GM12878 (cell line): ENCODE data around the gene RBBP5. TPM values are rescaled to one million over a fixed set of nuclear protein-coding genes. Genes with fewer than 3 reads are reported as not detected.

Experiments used
- ATAC-seq: fragments of 200-7000 bp; cut with Tn5 transposase; 3 replicates; pipeline ENCODE4 v1.9.1; 2020; ENCODE audit warnings: mild to moderate bottlenecking, moderate library complexity
- BruUV-seq: library from RNA; stranded (reverse); fragments of 400-500 nt; replicated peaks from 2 replicates; lab custom pipeline; 2021; lab: Mats Ljungman, UMichigan
- CTCF ChIA-PET: fragments of 300-600 bp; sonication (Branson Sonifier 250); formaldehyde crosslinking; extraction: SDS; loops from one replicate; lab custom pipeline; 2021; ENCODE audit warnings: inconsistent platforms; lab: Yijun Ruan, JAX
- POLR2A ChIA-PET: fragments of 350-600 bp; formaldehyde crosslinking; extraction: SDS; loops from one replicate; lab custom pipeline; 2021; ENCODE audit warnings: inconsistent platforms; lab: Charles Lee
- RAD21 ChIA-PET: fragments of 300-600 bp; sonication (Branson Sonifier 250); formaldehyde crosslinking; loops from one replicate; lab custom pipeline; 2023; ENCODE audit warnings: antibody characterized with exemption; ENCODE audit not compliant: unreplicated experiment; lab: Charles Lee
- SMC1A ChIA-PET: fragments of 300-600 bp; sonication (Branson Sonifier 250); formaldehyde crosslinking; loops from one replicate; lab custom pipeline; 2023; ENCODE audit not compliant: unreplicated experiment, uncharacterized antibody; lab: Charles Lee
- DNase-seq: peaks from one replicate; pipeline ENCODE4 v3.0.0-alpha.2; 2011; ENCODE audit warnings: low read depth, low spot score
- FAIRE-seq: peaks from 3 replicates; lab custom pipeline; 2011; peaks lifted over from hg19 to GRCh38; lab: Jason Lieb, UNC
- H2AFZ ChIP-seq: 2 replicates; pipeline ENCODE4 v1.6.0; 2011; ENCODE audit warnings: low read depth, low read length, control low read depth; ENCODE audit not compliant: control insufficient read depth
- H3K27ac ChIP-seq: 2 replicates; pipeline ENCODE4 v1.5.1; 2011; ENCODE audit warnings: control low read depth; ENCODE audit not compliant: control insufficient read depth, insufficient read depth
- H3K27me3 ChIP-seq, 2 experiments: replicated peaks in 1 of 2; 2 replicates each; pipeline versions ENCODE4 v1.6.0 to v1.6.1; 2011; ENCODE audit warnings: low read length in 1 of 2; ENCODE audit not compliant: control insufficient read depth in 2 of 2, insufficient read depth in 2 of 2
- H3K36me3 ChIP-seq, 2 experiments: 2 replicates each; pipeline ENCODE4 v1.5.1; 2011; ENCODE audit warnings: low read length in 1 of 2; ENCODE audit not compliant: control insufficient read depth in 2 of 2, insufficient read depth in 2 of 2
- H3K4me1 ChIP-seq: 2 replicates; pipeline ENCODE4 v1.6.1; 2011; ENCODE audit warnings: mild to moderate bottlenecking, low read length, moderate library complexity, mixed read lengths; ENCODE audit not compliant: control insufficient read depth, insufficient read depth
- H3K4me2 ChIP-seq: 2 replicates; pipeline ENCODE4 v1.6.0; 2011; ENCODE audit warnings: control low read depth; ENCODE audit not compliant: control insufficient read depth, insufficient read depth
- H3K4me3 ChIP-seq: fragments of 200-600 bp; sonication (generic); 2 replicates; pipeline ENCODE4 v1.5.1; 2016
- H3K79me2 ChIP-seq: 2 replicates; pipeline ENCODE4 v1.6.0; 2011; ENCODE audit warnings: low read length; ENCODE audit not compliant: control insufficient read depth, insufficient read depth
- H3K9ac ChIP-seq: 2 replicates; pipeline ENCODE4 v1.8.0; 2011; ENCODE audit warnings: low read length, control low read depth, mixed read lengths; ENCODE audit not compliant: control insufficient read depth, insufficient read depth
- H3K9me3 ChIP-seq: replicated peaks from 3 replicates; pipeline ENCODE4 v1.5.1; 2011; ENCODE audit warnings: mild to moderate bottlenecking, low read length; ENCODE audit not compliant: control insufficient read depth, insufficient read depth
- H4K20me1 ChIP-seq: 2 replicates; pipeline ENCODE4 v1.6.0; 2011; ENCODE audit not compliant: control insufficient read depth, insufficient read depth
- BCL11A ChIP-seq: IDR thresholded peaks from 2 replicates; pipeline ENCODE4 v1.6.1; 2011; ENCODE audit warnings: low read depth, low read length
- CBX5 ChIP-seq: sonication (generic); IDR thresholded peaks from 2 replicates; pipeline ENCODE4 v1.6.1; 2016; ENCODE audit warnings: low read depth, moderate library complexity, mild to moderate bottlenecking, inconsistent platforms
- CEBPZ ChIP-seq: fragments of 150-350 bp; IDR thresholded peaks from 2 replicates; pipeline ENCODE4 v1.6.1; 2016; ENCODE audit warnings: low read depth, low read length
- DPF2 ChIP-seq: fragments of 450-650 bp; IDR thresholded peaks from 2 replicates; pipeline ENCODE4 v1.6.1; 2017; ENCODE audit warnings: mild to moderate bottlenecking
- FOXK2 ChIP-seq: fragments of 450-650 bp; IDR thresholded peaks from 2 replicates; pipeline ENCODE4 v1.6.1; 2017; ENCODE audit warnings: mild to moderate bottlenecking, moderate library complexity
- IKZF1 ChIP-seq: fragments of 450-650 bp; conservative IDR thresholded peaks from 2 replicates; pipeline ENCODE4 v1.6.1; 2017; ENCODE audit warnings: antibody characterized with exemption, mild to moderate bottlenecking
- MEF2B ChIP-seq: fragments of 450-650 bp; IDR thresholded peaks from 2 replicates; pipeline ENCODE4 v1.6.1; 2018; ENCODE audit warnings: mild to moderate bottlenecking, moderate library complexity; ENCODE audit not compliant: partially characterized antibody, poor library complexity, severe bottlenecking
- NFXL1 ChIP-seq: fragments of 450-650 bp; IDR thresholded peaks from 2 replicates; pipeline ENCODE4 v1.6.1; 2017; ENCODE audit warnings: antibody characterized with exemption, mild to moderate bottlenecking, borderline replicate concordance
- NR2F1 ChIP-seq: fragments of 450-650 bp; conservative IDR thresholded peaks from 2 replicates; pipeline ENCODE4 v1.6.1; 2017; ENCODE audit warnings: mild to moderate bottlenecking
- PKNOX1 ChIP-seq: fragments of 450-650 bp; IDR thresholded peaks from 2 replicates; pipeline ENCODE4 v1.6.1; 2016; ENCODE audit warnings: mild to moderate bottlenecking
- PML ChIP-seq: IDR thresholded peaks from 2 replicates; pipeline ENCODE4 v1.6.1; 2012; ENCODE audit warnings: low read length, inconsistent platforms
- PRDM15 ChIP-seq: fragments of 450-650 bp; formaldehyde crosslinking; IDR thresholded peaks from 2 replicates; pipeline ENCODE4 v1.4.0; 2020; ENCODE audit warnings: mild to moderate bottlenecking, moderate library complexity
- RUNX3 ChIP-seq: IDR thresholded peaks from 2 replicates; pipeline ENCODE4 v1.6.1; 2012; ENCODE audit warnings: low read length, inconsistent platforms
- SIN3A ChIP-seq: IDR thresholded peaks from 2 replicates; pipeline ENCODE4 v1.6.1; 2012; ENCODE audit warnings: low read depth, low read length, improper control_type of control experiment
- SMAD1 ChIP-seq: fragments of 450-650 bp; IDR thresholded peaks from 2 replicates; pipeline ENCODE4 v1.6.1; 2018; ENCODE audit warnings: mild to moderate bottlenecking, low read depth; ENCODE audit not compliant: partially characterized antibody
- ZNF622 ChIP-seq: fragments of 450-650 bp; IDR thresholded peaks from 2 replicates; pipeline ENCODE4 v1.6.1; 2017; ENCODE audit warnings: mild to moderate bottlenecking, inconsistent platforms
- WGBS: methylation state at CpG from one replicate; pipeline ENCODE4 v1.1.6; 2016; ENCODE audit warnings: low lambda C conversion rate; ENCODE audit not compliant: insufficient replicate concordance, insufficient coverage; ENCODE audit errors: missing lambda C conversion rate; 5-methylcytosine and 5-hydroxymethylcytosine counted together
- in situ Hi-C: fragments of 300-500 bp; cut with MboI; formaldehyde crosslinking; loops from 9 replicates; pipeline ENCODE4 v1.14.3; 2018; ENCODE audit warnings: mixed read lengths
- intact Hi-C: fragments of 100-400 bp; cut with micrococcal nuclease; formaldehyde crosslinking; loops from one replicate; pipeline ENCODE4 v1.14.2; 2022; ENCODE audit not compliant: unreplicated experiment
- polyA plus RNA-seq, 11 experiments: library from polyadenylated mRNA; depleted of rRNA in 4 of 11; unstranded in 6 of 11; stranded (reverse) in 5 of 11; fragments of >200 nt; fragmentation: Nextera tagmentation in 4 of 11; fragmentation: Illumina TruSeq in 1 of 11; extraction: Ambion mirVana in 4 of 11; extraction: Trizol in 1 of 11; gene quantifications; 1 replicate in 1 of 11; 2 replicates in 10 of 11; pipeline versions ENCODE4 v1.2.1 to v1.2.3, GENCODE V29; 2011 to 2016; ENCODE audit warnings: inconsistent platforms in 2 of 11, missing spikeins in 2 of 11, low read depth in 1 of 11
- total RNA-seq, 4 experiments: library from RNA; depleted of rRNA in 3 of 4; stranded (reverse); fragments of >200 nt in 3 of 4; fragmentation: Illumina TruSeq in 1 of 4; extraction: Trizol in 1 of 4; gene quantifications; 2 replicates each; pipeline versions ENCODE4 v1.2.1 to v1.2.3, GENCODE V29; 2013 to 2021

The RBBP5 gene
- total and polyA plus RNA-seq, 10 of the 15 experiments (the other 5 are each of a cell fraction or from before 2014, with no cell fraction given) = 10.0 to 20.6 (median 14.8) TPM

- ChIA-PET POLR2A (no interaction called here), RAD21 (no interaction called here), CTCF (interaction anchor here (6.8 kb wide), 1 partner anchor 68 kb away, joined by 151 read pairs; no protein-coding TSS in a partner anchor), SMC1A (interaction anchor here (1.7 kb wide), 1 partner anchor 82 kb away, joined by 4 read pairs; no protein-coding TSS in a partner anchor)
- Histone ChIP-seq H3K36me3 (no peaks in the 10 kb centered on the region), H3K27me3 (no peaks in the 10 kb centered on the region; a peak in 2 of 4 replicates), H3K4me2 (no peak overlapping the region), H3K79me2 (no peaks in the 10 kb centered on the region), H4K20me1 (no peaks in the 10 kb centered on the region), H3K9me3 (no peaks in the 10 kb centered on the region), H3K4me1 (no peaks in the 10 kb centered on the region), H3K4me3 (no peak overlapping the region), H3K9ac (no peak overlapping the region), H3K27ac (no peak overlapping the region)
- BruUV-seq = no TSS peak
- intact Hi-C loops = no loop called here
- 27% methylated on average over 15 of the region's 19 CpGs for WGBS
- no peak for FAIRE-seq
- in situ Hi-C loops = no loop called here
- no peak for DNase-seq
- TF ChIP-seq NFXL1 = no peak
- no peak for TF ChIP-seq CEBPZ
- TF ChIP-seq SIN3A = no peak
- TF ChIP-seq DPF2 = no peak
- TF ChIP-seq PML = no peak
- no peak for TF ChIP-seq BCL11A
- no peak for TF ChIP-seq ZNF622
- no peak for TF ChIP-seq PKNOX1
- TF ChIP-seq FOXK2 = no peak
- TF ChIP-seq SMAD1 = no peak
- no peak for TF ChIP-seq CBX5
- no peak for TF ChIP-seq MEF2B
- no peak for TF ChIP-seq NR2F1
- no peak for TF ChIP-seq PRDM15
- TF ChIP-seq IKZF1 = no peak
- no peak for TF ChIP-seq RUNX3
- TF ChIP-seq, all 136 proteins: peak for 0
- no peak for ATAC-seq
- no peak overlapping the region for H2AFZ ChIP-seq
Measured at GRCh38 chr1:205057808-205058575, 63.8 kb downstream of the RBBP5 start.
